HepG2 (cell line): Measurements from ENCODE around the gene STK24. TPM values are rescaled to one million over a fixed set of nuclear protein-coding genes. Genes with fewer than 3 reads are reported as not detected.

Source experiments
- ATAC-seq: fragments of 200-7000 bp; cut with Tn5 transposase; 3 replicates; pipeline ENCODE4 v1.9.1; 2020; ENCODE audit warnings: mild to moderate bottlenecking, moderate library complexity
- BruUV-seq: library from RNA; stranded (reverse); fragments of 400-500 nt; replicated peaks from 2 replicates; lab custom pipeline; 2021; lab: Mats Ljungman, UMichigan
- CTCF ChIA-PET: fragments of 300-600 bp; formaldehyde crosslinking; extraction: SDS; loops from one replicate; lab custom pipeline; 2021; ENCODE audit warnings: low total read pairs, inconsistent platforms, low intra/inter-chr PET ratio; lab: Yijun Ruan, JAX
- POLR2A ChIA-PET: fragments of 350-600 bp; sonication (Branson Sonifier 250); formaldehyde crosslinking; loops from one replicate; lab custom pipeline; 2020; ENCODE audit warnings: antibody characterized with exemption, inconsistent platforms; lab: Yijun Ruan, JAX
- DNase-seq: peaks from one replicate; pipeline ENCODE4 v3.0.0-alpha.2; 2015; ENCODE audit warnings: low spot score
- FAIRE-seq: peaks from 3 replicates; lab custom pipeline; 2011; peaks lifted over from hg19 to GRCh38; lab: Jason Lieb, UNC
- H2AFZ ChIP-seq: one replicate; pipeline ENCODE4 v1.6.1; 2011; ENCODE audit warnings: low read length, inconsistent platforms
- H3K27ac ChIP-seq: fragments of 300-600 bp; 3 replicates; pipeline ENCODE4 v1.8.0; 2011; ENCODE audit warnings: mixed run types, mild to moderate bottlenecking, mixed read lengths, low read length, inconsistent platforms; ENCODE audit not compliant: insufficient read depth; ENCODE audit errors: extremely low read length
- H3K27me3 ChIP-seq, 2 experiments: fragments of 200-600 bp in 1 of 2; 2 replicates in 1 of 2; 3 replicates in 1 of 2; pipeline versions ENCODE4 v1.6.0 to v1.8.0; 2011; ENCODE audit warnings: low read length in 2 of 2, mild to moderate bottlenecking in 2 of 2, moderate library complexity in 2 of 2, inconsistent platforms in 1 of 2; ENCODE audit not compliant: insufficient read depth in 2 of 2, control insufficient read depth in 1 of 2
- H3K36me3 ChIP-seq, 2 experiments: fragments of 200-600 bp in 1 of 2; replicated peaks in 1 of 2; 2 replicates in 1 of 2; 3 replicates in 1 of 2; pipeline versions ENCODE4 v1.5.1 to v1.8.0; 2011; ENCODE audit warnings: low read length in 2 of 2, inconsistent platforms in 1 of 2; ENCODE audit not compliant: insufficient read depth in 2 of 2, control insufficient read depth in 1 of 2
- H3K4me1 ChIP-seq: 2 replicates; pipeline ENCODE4 v1.5.1; 2012; ENCODE audit warnings: low read length, inconsistent platforms; ENCODE audit not compliant: insufficient read depth
- H3K4me2 ChIP-seq: 2 replicates; pipeline ENCODE4 v1.6.0; 2011; ENCODE audit warnings: low read depth, low read length, inconsistent platforms
- H3K4me3 ChIP-seq, 3 experiments: fragments of 200-600 bp in 1 of 3; sonication (generic), shearing (Covaris generic) in 1 of 3; replicated peaks in 1 of 3; 2 replicates each; pipeline ENCODE4 v1.5.1; 2011 to 2016; ENCODE audit warnings: low read length in 3 of 3, inconsistent platforms in 2 of 3, low read depth in 2 of 3, mild to moderate bottlenecking in 2 of 3, control low read depth in 1 of 3, mixed read lengths in 1 of 3; ENCODE audit not compliant: insufficient read depth in 1 of 3
- H3K79me2 ChIP-seq: one replicate; pipeline ENCODE4 v1.6.1; 2011; ENCODE audit warnings: low read length, inconsistent platforms; ENCODE audit not compliant: insufficient read depth
- H3K9ac ChIP-seq: 2 replicates; pipeline ENCODE4 v1.6.0; 2011; ENCODE audit warnings: mild to moderate bottlenecking, low read depth, low read length, inconsistent platforms; ENCODE audit not compliant: insufficient read depth
- H3K9me3 ChIP-seq: 2 replicates; pipeline ENCODE4 v1.5.1; 2012; ENCODE audit warnings: mild to moderate bottlenecking, low read length
- H4K20me1 ChIP-seq: 2 replicates; pipeline ENCODE4 v1.6.0; 2011; ENCODE audit warnings: inconsistent platforms, mild to moderate bottlenecking, low read length, moderate library complexity; ENCODE audit not compliant: insufficient read depth
- RBM22 ChIP-seq: fragments of 200-400 bp; formaldehyde crosslinking; optimal IDR thresholded peaks from 2 replicates; pipeline ENCODE3; 2017; ENCODE audit warnings: mild to moderate bottlenecking, low read length, moderate library complexity
- WGBS: methylation state at CpG from one replicate; pipeline ENCODE4 v1.1.6; 2017; ENCODE audit warnings: low lambda C conversion rate; 5-methylcytosine and 5-hydroxymethylcytosine counted together
- in situ Hi-C: cut with HindIII; loops from 2 replicates; pipeline ENCODE4 v1.10.0; 2017; ENCODE audit warnings: low pct_unique_long_range_greater_than_20kb; ENCODE audit not compliant: extremely low pct_ligation_motif_present
- intact Hi-C: fragments of 100-400 bp; cut with micrococcal nuclease; formaldehyde crosslinking; loops from one replicate; pipeline ENCODE4 v1.10.0; 2022; ENCODE audit not compliant: unreplicated experiment
- polyA plus RNA-seq, 8 experiments: library from polyadenylated mRNA; depleted of rRNA in 3 of 8; stranded (reverse) in 7 of 8; unstranded in 1 of 8; fragments of >200 nt; fragmentation: Illumina TruSeq in 4 of 8; extraction: Trizol in 4 of 8; gene quantifications; 2 replicates each; pipeline versions ENCODE4 v1.2.1 to v1.2.3, GENCODE V29; 2011 to 2016; ENCODE audit warnings: low read depth in 4 of 8, missing spikeins in 1 of 8, mixed read lengths in 1 of 8; ENCODE audit not compliant: insufficient read depth in 1 of 8
- total RNA-seq, 5 experiments: library from RNA; depleted of rRNA; stranded (reverse); fragments of >200 nt; fragmentation: Illumina TruSeq; extraction: Trizol; gene quantifications; 2 replicates each; pipeline ENCODE4 v1.2.3, GENCODE V29; 2016; ENCODE audit warnings: low read depth in 1 of 5
- TF ChIP-seq, protein P1 (sequence below): sonication (generic); formaldehyde crosslinking; IDR thresholded peaks from 2 replicates; pipeline ENCODE4 v1.9.0; 2021; ENCODE audit warnings: mild to moderate bottlenecking, missing genetic modification reagents

Gene STK24
- total and polyA plus RNA-seq, 2 of the 13 experiments (the other 11 are each of a cell fraction or from before 2014, with no cell fraction given): 51.3 to 73.0 TPM

- DNase-seq (no peak), ATAC-seq (no peak), FAIRE-seq (no peak)
- no peak overlapping the region for H3K27ac ChIP-seq
- H3K36me3 ChIP-seq: peaks cover 30 to 59% of the 10 kb centered on the region in 2 experiments
- no peaks in the 10 kb centered on the region for H3K9me3 ChIP-seq
- H3K4me3 ChIP-seq: no peak overlapping the region
- TF ChIP-seq, protein P1, sequence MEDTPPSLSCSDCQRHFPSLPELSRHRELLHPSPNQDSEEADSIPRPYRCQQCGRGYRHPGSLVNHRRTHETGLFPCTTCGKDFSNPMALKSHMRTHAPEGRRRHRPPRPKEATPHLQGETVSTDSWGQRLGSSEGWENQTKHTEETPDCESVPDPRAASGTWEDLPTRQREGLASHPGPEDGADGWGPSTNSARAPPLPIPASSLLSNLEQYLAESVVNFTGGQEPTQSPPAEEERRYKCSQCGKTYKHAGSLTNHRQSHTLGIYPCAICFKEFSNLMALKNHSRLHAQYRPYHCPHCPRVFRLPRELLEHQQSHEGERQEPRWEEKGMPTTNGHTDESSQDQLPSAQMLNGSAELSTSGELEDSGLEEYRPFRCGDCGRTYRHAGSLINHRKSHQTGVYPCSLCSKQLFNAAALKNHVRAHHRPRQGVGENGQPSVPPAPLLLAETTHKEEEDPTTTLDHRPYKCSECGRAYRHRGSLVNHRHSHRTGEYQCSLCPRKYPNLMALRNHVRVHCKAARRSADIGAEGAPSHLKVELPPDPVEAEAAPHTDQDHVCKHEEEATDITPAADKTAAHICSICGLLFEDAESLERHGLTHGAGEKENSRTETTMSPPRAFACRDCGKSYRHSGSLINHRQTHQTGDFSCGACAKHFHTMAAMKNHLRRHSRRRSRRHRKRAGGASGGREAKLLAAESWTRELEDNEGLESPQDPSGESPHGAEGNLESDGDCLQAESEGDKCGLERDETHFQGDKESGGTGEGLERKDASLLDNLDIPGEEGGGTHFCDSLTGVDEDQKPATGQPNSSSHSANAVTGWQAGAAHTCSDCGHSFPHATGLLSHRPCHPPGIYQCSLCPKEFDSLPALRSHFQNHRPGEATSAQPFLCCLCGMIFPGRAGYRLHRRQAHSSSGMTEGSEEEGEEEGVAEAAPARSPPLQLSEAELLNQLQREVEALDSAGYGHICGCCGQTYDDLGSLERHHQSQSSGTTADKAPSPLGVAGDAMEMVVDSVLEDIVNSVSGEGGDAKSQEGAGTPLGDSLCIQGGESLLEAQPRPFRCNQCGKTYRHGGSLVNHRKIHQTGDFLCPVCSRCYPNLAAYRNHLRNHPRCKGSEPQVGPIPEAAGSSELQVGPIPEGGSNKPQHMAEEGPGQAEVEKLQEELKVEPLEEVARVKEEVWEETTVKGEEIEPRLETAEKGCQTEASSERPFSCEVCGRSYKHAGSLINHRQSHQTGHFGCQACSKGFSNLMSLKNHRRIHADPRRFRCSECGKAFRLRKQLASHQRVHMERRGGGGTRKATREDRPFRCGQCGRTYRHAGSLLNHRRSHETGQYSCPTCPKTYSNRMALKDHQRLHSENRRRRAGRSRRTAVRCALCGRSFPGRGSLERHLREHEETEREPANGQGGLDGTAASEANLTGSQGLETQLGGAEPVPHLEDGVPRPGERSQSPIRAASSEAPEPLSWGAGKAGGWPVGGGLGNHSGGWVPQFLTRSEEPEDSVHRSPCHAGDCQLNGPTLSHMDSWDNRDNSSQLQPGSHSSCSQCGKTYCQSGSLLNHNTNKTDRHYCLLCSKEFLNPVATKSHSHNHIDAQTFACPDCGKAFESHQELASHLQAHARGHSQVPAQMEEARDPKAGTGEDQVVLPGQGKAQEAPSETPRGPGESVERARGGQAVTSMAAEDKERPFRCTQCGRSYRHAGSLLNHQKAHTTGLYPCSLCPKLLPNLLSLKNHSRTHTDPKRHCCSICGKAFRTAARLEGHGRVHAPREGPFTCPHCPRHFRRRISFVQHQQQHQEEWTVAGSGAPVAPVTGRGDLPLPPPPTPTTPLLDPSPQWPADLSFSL (CRISPR knock-in tag): no peak
- peak; percentile 94 for TF ChIP-seq RBM22
- H4K20me1 ChIP-seq: peaks cover 30% of the 10 kb centered on the region
- ChIA-PET CTCF (no interaction called here), POLR2A (no interaction called here)
- peaks cover 23% of the 10 kb centered on the region for H3K4me1 ChIP-seq
- H3K27me3 ChIP-seq: no peaks in the 10 kb centered on the region
- WGBS: 90% methylated on average over 5 of the region's 5 CpGs
- no peak overlapping the region for H2AFZ ChIP-seq
- H3K9ac ChIP-seq: no peak overlapping the region
- intact Hi-C loops (loop anchor here (5.0 kb wide), 2 partner anchors 205 to 590 kb away; no protein-coding TSS in a partner anchor), in situ Hi-C loops (loop anchor here (10.0 to 25.0 kb wide), 2 partner anchors 208 to 585 kb away; no protein-coding TSS in a partner anchor)
- H3K4me2 ChIP-seq: no peak overlapping the region
- BruUV-seq: no TSS peak
- H3K79me2 ChIP-seq: no peaks in the 10 kb centered on the region
These were observed 129.8 kb downstream of the STK24 start for GRCh38 chr13:98447130-98447529.
